HL-60/S4 treated with phorbol 12-myristate 13-acetate at 8.2 ng/mL for 4 days and 3 days (cell line): ENCODE data around the gene BOLA1.
"Not testable (repeated sequence)": the region's sequence is repeated elsewhere in the genome, so short reads cannot be mapped to it uniquely, and the experiment has no call there.

Experiments used
- in situ Hi-C: fragments of 300-500 bp; cut with MboI; formaldehyde crosslinking; loops from 2 replicates; pipeline ENCODE4 v1.15.0; 2022; ENCODE audit warnings: low sequenced_read_pairs

BOLA1 gene

DNA sequence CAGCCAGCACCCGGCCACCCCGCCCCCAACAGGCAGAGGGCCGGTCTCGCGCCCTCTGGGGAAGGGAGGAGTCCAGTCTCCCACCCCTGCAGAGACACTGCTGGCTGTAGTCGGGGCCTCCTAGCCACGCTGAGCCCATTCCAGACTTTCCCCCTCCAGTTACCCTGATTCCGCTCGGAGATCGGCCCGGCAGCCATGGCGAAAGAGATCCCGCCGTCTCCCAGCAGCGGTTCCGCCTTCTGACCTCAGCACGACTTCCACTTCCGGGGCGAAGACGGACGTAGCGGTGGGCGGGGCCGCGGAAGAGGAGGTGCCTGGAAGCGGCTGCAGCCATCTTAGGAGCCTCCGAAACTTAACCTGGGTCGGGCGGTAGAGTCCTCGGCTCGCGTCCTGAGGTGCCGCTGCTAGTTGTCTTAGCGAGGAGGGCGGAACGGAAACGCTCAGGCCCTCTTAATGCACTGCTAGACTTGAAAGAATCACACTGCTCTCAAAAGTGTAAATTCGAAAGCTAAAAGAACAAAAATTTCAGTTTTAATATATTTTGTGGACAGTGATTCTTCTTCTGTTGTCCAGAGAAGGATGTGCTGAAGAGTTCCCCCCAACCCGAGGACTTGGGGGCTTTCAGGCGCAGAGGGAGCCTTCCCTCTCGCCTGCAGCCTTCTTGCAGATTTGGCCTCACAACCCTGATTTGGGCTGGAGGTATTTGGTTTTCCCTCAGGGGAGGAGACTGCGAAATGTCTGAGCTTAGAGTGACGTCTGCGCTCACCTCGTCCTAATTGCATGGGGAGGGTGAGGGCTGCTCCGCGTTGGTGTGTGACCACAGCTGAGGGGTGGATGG lies 28.4 kb downstream of the BOLA1 start, which contains the start of gene SF3B4:
TSS of gene SF3B4 (minus strand) at position 241 of the 838 bp plus-strand sequence. CDS start at position 197, 44 bp downstream.
- in situ Hi-C loops, result no loop called here

DNA sequence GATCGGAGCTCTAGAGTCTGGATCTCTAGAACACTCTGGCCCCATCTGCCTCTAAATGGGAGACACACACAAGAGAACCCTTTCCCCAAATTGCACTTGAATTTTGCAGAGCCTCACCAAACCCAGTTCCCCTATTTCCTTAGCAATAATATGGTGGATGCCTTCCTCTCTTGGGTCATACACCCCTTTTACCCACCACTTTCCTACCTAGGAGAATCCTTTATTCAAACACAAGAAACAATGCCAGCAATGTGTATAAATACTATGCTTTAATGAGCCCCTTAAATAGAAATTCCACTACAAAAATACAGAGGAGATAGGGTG lies 29.0 kb downstream of the BOLA1 start:
- in situ Hi-C loops, result no loop called here

DNA sequence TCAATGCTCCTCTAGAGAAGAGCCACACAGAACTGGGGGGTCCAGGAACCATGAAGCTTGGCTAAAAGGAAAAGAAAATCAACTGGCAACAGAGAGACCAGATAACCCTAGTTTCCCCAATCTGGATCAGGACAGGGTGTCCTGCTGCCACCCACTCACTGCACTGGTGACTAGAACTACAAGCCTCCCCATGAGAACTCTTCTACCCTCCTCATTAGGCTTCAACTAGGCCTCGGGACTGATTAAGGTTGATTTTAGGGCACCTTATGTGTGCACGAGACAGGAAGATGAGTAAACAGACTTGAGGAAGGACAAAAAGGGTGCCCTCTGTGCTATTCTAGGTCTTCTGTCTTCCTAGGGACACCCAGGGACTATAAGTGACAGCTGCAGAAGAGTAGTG lies 30.5 kb downstream of the BOLA1 start:
- in situ Hi-C loops, result no loop called here

- in situ Hi-C loops, result no loop called here
Observed at GRCh38 chr1:149931212-149931790, 31.9 kb downstream of the BOLA1 start.

- in situ Hi-C loops, result no loop called here
Observed at GRCh38 chr1:149932474-149932873, 33.1 kb downstream of the BOLA1 start.

- in situ Hi-C loops, result no loop called here
Observed at GRCh38 chr1:149933208-149933607, 33.8 kb downstream of the BOLA1 start.

- in situ Hi-C loops, result no loop called here
Observed at GRCh38 chr1:149934356-149934755, 35.0 kb downstream of the BOLA1 start.

- in situ Hi-C loops, result no loop called here
Observed at GRCh38 chr1:149936170-149936991, 37.0 kb downstream of the BOLA1 start, which contains the start of gene MTMR11. MTMR11 (minus strand) TSS chr1:149936879; CDS start chr1:149936647, 232 bp downstream.

DNA sequence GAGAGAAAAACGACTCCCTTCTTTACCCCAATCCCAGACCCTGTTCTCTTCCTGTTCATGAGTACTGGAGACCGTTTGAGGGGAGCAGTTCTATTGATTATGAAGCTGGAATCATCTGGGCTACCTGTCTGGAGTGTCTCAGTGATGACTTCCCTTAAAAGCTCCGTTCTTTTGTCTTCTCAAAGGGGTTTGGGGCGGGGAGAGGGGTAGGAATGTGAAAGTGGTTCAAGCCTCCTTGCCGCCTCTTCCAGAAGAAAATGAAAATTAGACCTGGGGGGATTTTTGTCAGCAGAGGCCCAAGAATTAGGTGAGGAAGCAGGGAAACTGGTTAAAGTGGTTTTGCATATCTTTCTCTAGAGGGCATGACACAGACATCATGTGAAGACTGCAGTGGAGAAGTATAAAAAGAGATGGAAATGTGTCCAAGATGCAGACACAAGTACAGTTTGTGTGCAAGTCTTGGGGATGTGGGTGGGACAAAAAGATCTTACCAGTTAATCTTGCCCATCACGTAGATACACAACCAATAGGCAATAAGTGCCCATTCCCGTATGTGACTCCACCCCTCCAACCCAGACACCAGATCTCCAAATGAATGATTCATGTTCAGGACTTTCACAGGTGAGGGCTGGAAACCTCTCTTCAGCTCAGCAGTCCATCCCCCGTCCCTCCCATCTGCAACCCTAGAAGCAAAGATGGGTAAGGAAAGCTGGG lies 37.8 kb downstream of the BOLA1 start:
- in situ Hi-C loops, result no loop called here

- in situ Hi-C loops, result no loop called here
Observed at GRCh38 chr1:149937759-149938158, 38.4 kb downstream of the BOLA1 start.

- in situ Hi-C loops, result not testable (repeated sequence)
Observed at GRCh38 chr1:149938668-149939003, 39.3 kb downstream of the BOLA1 start.

- in situ Hi-C loops, result no loop called here
Observed at GRCh38 chr1:149940427-149940826, 41.1 kb downstream of the BOLA1 start.

GRCh38 chr1:149942207-149942606 lies 42.8 kb downstream of the BOLA1 start:
- in situ Hi-C loops, result no loop called here

- in situ Hi-C loops, result no loop called here
Observed at GRCh38 chr1:149942885-149943284, 43.5 kb downstream of the BOLA1 start.

DNA sequence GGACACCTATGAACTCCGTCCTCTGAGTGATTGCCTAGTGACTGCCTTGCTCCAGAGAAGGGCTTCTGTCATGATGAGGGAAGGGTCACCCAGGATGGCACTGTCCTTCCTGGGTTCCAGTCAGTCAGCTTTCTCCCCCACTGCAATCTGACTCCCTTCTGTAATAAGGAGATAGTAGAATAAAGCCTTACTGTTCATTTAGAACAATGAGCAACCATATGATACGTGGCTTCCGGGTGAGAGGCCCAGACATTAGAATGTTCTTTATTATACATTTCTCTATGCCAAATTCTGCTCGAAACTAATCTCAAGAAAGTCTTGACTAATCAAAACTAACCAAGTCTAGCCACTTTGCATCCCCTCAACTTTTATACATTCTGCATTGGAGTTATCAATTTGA lies 45.8 kb downstream of the BOLA1 start:
- in situ Hi-C loops, result no loop called here

GRCh38 chr1:149949911-149950310 lies 50.5 kb downstream of the BOLA1 start:
- in situ Hi-C loops, result loop anchor here (25.0 kb wide), 1 partner anchor 212 kb away; no protein-coding TSS in a partner anchor
